Lung (tissue), 12 donors: ENCODE results near the gene HAUS5. TPM values are rescaled to one million over a fixed set of nuclear protein-coding genes. Genes with fewer than 3 reads are reported as not detected.

Source experiments
- ATAC-seq: fragments of 200-7000 bp; cut with Tn5 transposase; one replicate; pipeline ENCODE4 v1.9.1; 2020; ENCODE audit warnings: moderate number of reproducible peaks; ENCODE audit not compliant: insufficient read depth, low FRiP score
- DNase-seq, 3 donors: peaks; one replicate each; pipeline ENCODE4 v3.0.0-alpha.2; 2013 to 2017
- H3K27ac ChIP-seq, 2 donors: one replicate each; pipeline ENCODE4 v1.5.1; 2013; ENCODE audit warnings: mild to moderate bottlenecking in 2 of 2, moderate library complexity in 2 of 2, control low read depth in 1 of 2, inconsistent platforms in 1 of 2, low read depth in 1 of 2, low read length in 1 of 2
- H3K27me3 ChIP-seq, 3 donors: one replicate each; pipeline ENCODE4 v1.5.1; 2013; ENCODE audit warnings: low read length in 2 of 3; ENCODE audit not compliant: control insufficient read depth in 3 of 3, insufficient read depth in 3 of 3
- H3K36me3 ChIP-seq, 4 donors: one replicate each; pipeline ENCODE4 v1.5.1; 2013; ENCODE audit warnings: low read length in 4 of 4, mild to moderate bottlenecking in 1 of 4, moderate library complexity in 1 of 4; ENCODE audit not compliant: control insufficient read depth in 4 of 4, insufficient read depth in 4 of 4
- H3K4me1 ChIP-seq, 5 donors: one replicate each; pipeline ENCODE4 v1.5.1; 2013; ENCODE audit warnings: low read length in 5 of 5, mild to moderate bottlenecking in 2 of 5, moderate library complexity in 1 of 5; ENCODE audit not compliant: control insufficient read depth in 5 of 5, insufficient read depth in 5 of 5
- H3K4me3 ChIP-seq: one replicate; pipeline ENCODE4 v1.5.1; 2013; ENCODE audit warnings: mild to moderate bottlenecking, control low read depth, moderate library complexity
- H3K9ac ChIP-seq, 2 donors: one replicate each; pipeline ENCODE4 v1.5.1; 2013; ENCODE audit warnings: low read length in 2 of 2, control low read depth in 1 of 2; ENCODE audit not compliant: insufficient read depth in 1 of 2
- H3K9me3 ChIP-seq, 4 donors: one replicate each; pipeline ENCODE4 v1.5.1; 2013; ENCODE audit warnings: low read length in 3 of 4, mild to moderate bottlenecking in 1 of 4, moderate library complexity in 1 of 4; ENCODE audit not compliant: control insufficient read depth in 4 of 4, insufficient read depth in 3 of 4
- WGBS, 2 donors: extraction: QIAGEN DNeasy Blood & Tissue Kit; methylation state at CpG; one replicate each; pipeline ENCODE4 v1.1.7; 2013; 5-methylcytosine and 5-hydroxymethylcytosine counted together
- polyA plus RNA-seq, 2 donors: library from polyadenylated mRNA; stranded (reverse); fragments of 200-250 nt; gene quantifications; one replicate each; pipeline ENCODE4 v1.2.1, GENCODE V29; 2013
- total RNA-seq, 2 donors: library from RNA; depleted of rRNA in 1 of 2; stranded (reverse); fragments of >200 nt in 1 of 2; gene quantifications; one replicate each; pipeline ENCODE4 v1.2.1, GENCODE V29; 2014 to 2021
- TF ChIP-seq, protein P1 (sequence below): IDR thresholded peaks from 2 replicates; pipeline ENCODE4 v1.5.1; 2012; ENCODE audit warnings: mild to moderate bottlenecking; ENCODE audit errors: control extremely low read depth, extremely low read depth
- donor health status: control.
- donor health status: control.
- donor health status: Bipolar disorder and iron deficiency.
- donor health status: healthy.
- donor health status: DM: yes; HTN: yes; CAD: no.

Gene HAUS5
- total and polyA plus RNA-seq, 4 donors = 6.0 to 16.5 (median 14.8) TPM

DNA sequence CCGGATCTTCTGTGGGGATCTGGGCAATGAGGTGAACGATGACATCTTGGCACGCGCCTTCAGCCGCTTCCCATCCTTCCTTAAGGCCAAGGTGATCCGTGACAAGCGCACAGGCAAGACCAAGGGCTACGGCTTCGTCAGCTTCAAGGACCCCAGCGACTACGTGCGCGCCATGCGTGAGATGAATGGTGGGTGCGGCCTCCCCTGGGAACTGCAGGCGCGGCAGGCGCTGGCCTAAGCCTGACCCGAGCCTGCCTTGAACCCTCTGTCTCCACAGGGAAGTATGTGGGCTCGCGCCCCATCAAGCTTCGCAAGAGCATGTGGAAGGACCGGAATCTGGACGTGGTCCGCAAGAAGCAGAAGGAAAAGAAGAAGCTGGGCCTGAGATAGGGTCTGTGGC, 24.6 kb downstream of the HAUS5 start:
- H3K4me1 ChIP-seq = peaks cover 0 to 7% (median 0%) of the 10 kb centered on the region in 5 donors
- no peak overlapping the region for H3K9ac ChIP-seq
- ATAC-seq = no peak
- 93 to 96% methylated on average over 25 of the region's 25 CpGs for WGBS, 2 donors
- no peaks in the 10 kb centered on the region for H3K27me3 ChIP-seq
- no peak overlapping the region for H3K4me3 ChIP-seq
- peaks cover 11 to 43% (median 24%) of the 10 kb centered on the region in 4 donors for H3K36me3 ChIP-seq
- no peak overlapping the region for H3K27ac ChIP-seq
- no peak for DNase-seq
- H3K9me3 ChIP-seq = no peaks in the 10 kb centered on the region
- TF ChIP-seq, protein P1, sequence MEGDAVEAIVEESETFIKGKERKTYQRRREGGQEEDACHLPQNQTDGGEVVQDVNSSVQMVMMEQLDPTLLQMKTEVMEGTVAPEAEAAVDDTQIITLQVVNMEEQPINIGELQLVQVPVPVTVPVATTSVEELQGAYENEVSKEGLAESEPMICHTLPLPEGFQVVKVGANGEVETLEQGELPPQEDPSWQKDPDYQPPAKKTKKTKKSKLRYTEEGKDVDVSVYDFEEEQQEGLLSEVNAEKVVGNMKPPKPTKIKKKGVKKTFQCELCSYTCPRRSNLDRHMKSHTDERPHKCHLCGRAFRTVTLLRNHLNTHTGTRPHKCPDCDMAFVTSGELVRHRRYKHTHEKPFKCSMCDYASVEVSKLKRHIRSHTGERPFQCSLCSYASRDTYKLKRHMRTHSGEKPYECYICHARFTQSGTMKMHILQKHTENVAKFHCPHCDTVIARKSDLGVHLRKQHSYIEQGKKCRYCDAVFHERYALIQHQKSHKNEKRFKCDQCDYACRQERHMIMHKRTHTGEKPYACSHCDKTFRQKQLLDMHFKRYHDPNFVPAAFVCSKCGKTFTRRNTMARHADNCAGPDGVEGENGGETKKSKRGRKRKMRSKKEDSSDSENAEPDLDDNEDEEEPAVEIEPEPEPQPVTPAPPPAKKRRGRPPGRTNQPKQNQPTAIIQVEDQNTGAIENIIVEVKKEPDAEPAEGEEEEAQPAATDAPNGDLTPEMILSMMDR = no peak

DNA sequence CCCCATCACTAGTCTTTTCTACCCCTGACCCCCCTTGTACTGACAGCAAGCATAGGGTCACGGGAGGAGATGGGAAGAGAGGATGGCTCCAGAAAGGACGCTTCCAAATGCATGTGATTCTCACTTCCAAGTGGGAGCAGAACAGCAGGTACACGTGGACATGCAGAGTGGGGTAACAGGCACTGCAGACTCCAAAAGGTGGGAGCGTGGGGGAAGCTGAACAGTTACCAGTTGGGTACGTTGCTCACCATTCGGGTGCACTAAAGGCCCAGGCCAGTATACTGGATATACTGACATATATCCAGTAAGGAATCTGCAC, 26.7 kb downstream of the HAUS5 start:
- ATAC-seq (no peak), DNase-seq (no peak)
- WGBS, 2 donors = 61 to 62% methylated on average over 6 of the region's 6 CpGs
- no peaks in the 10 kb centered on the region for H3K27me3 ChIP-seq
- H3K36me3 ChIP-seq = peaks cover 6 to 23% (median 14%) of the 10 kb centered on the region in 4 donors
- peaks cover 0 to 21% (median 3%) of the 10 kb centered on the region in 5 donors for H3K4me1 ChIP-seq
- no peak overlapping the region for H3K4me3 ChIP-seq
- H3K9me3 ChIP-seq = no peaks in the 10 kb centered on the region
- TF ChIP-seq, protein P1 = no peak
- no peak overlapping the region for H3K9ac ChIP-seq
- H3K27ac ChIP-seq = no peak overlapping the region

DNA sequence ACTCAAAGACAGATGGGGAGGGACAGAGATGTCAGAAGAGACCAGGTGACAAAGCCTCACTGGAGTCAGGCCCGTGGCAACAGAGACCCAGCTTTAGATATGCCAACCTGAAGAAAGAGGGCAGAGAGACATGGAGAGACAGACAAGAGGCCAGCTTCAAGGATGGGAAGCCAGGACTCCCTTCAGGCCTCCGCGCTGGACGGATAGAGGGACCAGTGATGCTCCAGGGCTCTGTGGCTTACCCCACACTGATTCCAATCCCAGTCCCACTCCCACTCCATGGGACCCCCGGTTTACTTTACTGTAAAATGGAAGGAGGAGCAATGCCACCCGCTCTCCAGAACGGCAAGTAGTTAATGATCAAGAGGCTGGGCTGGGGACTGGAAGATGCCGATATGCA, 27.3 kb downstream of the HAUS5 start:
- Histone ChIP-seq H3K9me3 (no peaks in the 10 kb centered on the region), H3K36me3 (peaks cover 5 to 22% (median 14%) of the 10 kb centered on the region in 4 donors), H3K9ac (no peak overlapping the region), H3K27ac (no peak overlapping the region), H3K4me3 (no peak overlapping the region), H3K4me1 (peaks cover 0 to 24% (median 3%) of the 10 kb centered on the region in 5 donors), H3K27me3 (no peaks in the 10 kb centered on the region)
- TF ChIP-seq, protein P1 = no peak
- 85 to 89% methylated on average over 8 of the region's 8 CpGs for WGBS, 2 donors
- ATAC-seq (no peak), DNase-seq (no peak)

DNA sequence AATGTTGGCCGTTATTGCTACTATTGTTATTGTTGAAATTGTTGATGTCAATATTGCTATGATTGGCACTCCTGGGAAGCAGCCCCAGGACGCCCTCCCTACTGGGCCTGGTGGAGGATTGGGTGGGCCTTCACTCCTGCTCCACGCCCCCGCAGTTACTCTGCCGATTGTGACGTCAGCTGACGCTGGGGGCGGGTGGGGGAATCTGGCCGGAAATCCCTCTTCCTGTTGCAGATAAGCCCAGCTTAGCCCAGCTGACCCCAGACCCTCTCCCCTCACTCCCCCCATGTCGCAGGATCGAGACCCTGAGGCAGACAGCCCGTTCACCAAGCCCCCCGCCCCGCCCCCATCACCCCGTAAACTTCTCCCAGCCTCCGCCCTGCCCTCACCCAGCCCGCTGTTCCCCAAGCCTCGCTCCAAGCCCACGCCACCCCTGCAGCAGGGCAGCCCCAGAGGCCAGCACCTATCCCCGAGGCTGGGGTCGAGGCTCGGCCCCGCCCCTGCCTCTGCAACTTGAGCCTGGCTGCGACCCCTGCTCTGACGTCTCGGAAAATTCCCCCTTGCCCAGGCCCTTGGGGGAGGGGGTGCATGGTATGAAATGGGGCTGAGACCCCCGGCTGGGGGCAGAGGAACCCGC, 29.1 kb downstream of the HAUS5 start, which contains the start of gene ETV2:
ETV2 (plus strand) TSS at position 231 of the 637 bp plus-strand sequence. CDS start 716 bp downstream, outside the sequence.
- DNase-seq (peak; percentile 64 to 80 (median 74)), ATAC-seq (no peak)
- Histone ChIP-seq H3K4me1 (peaks cover 0 to 31% (median 6%) of the 10 kb centered on the region in 5 donors), H3K9ac (no peak within 1 kb of the TSS), H3K27ac (no peak within 1 kb of the TSS), H3K9me3 (no peaks in the 10 kb centered on the region), H3K27me3 (no peaks in the 10 kb centered on the region), H3K4me3 (no peak within 1 kb of the TSS), H3K36me3 (peaks cover 0 to 15% (median 6%) of the 10 kb centered on the region in 4 donors)
- 18 to 19% methylated on average over 26 to 28 of the region's 28 CpGs for WGBS, 2 donors
- TF ChIP-seq, protein P1 = no peak
